Epidermal melanocyte (primary cell): ENCODE results near the gene DPP6.
"Not testable (repeated sequence)": the region's sequence is repeated elsewhere in the genome, so short reads cannot be mapped to it uniquely, and the experiment has no call there.

ENCODE experiments used
- DNase-seq: peaks from one replicate; pipeline ENCODE4 v3.0.0; 2011; ENCODE audit warnings: low spot score; ENCODE audit not compliant: insufficient read length

Gene DPP6

GRCh38 chr7:154652564-154652963 lies 600.4 kb downstream of the DPP6 start:
- no peak for DNase-seq

GRCh38 chr7:154653281-154653680 lies 601.1 kb downstream of the DPP6 start:
- DNase-seq: no peak

GRCh38 chr7:154656618-154657017 lies 604.4 kb downstream of the DPP6 start:
- no peak for DNase-seq

GRCh38 chr7:154666768-154667167 lies 614.6 kb downstream of the DPP6 start:
- no peak for DNase-seq

GRCh38 chr7:154672659-154673415 lies 620.6 kb downstream of the DPP6 start:
- DNase-seq: no peak

- DNase-seq: no peak
Measured at GRCh38 chr7:154674191-154674590, 622.0 kb downstream of the DPP6 start.

GRCh38 chr7:154675560-154675959 lies 623.4 kb downstream of the DPP6 start:
- DNase-seq: no peak

GRCh38 chr7:154676033-154676421 lies 623.8 kb downstream of the DPP6 start:
- DNase-seq: not testable (repeated sequence)

GRCh38 chr7:154676422-154677073 lies 624.4 kb downstream of the DPP6 start:
- no peak for DNase-seq

- DNase-seq: no peak
Measured at GRCh38 chr7:154677454-154677853, 625.3 kb downstream of the DPP6 start.

GRCh38 chr7:154678001-154678550 lies 625.9 kb downstream of the DPP6 start:
- DNase-seq: not testable (repeated sequence)

GRCh38 chr7:154679379-154680053 lies 627.3 kb downstream of the DPP6 start:
- no peak for DNase-seq

GRCh38 chr7:154680894-154681659 lies 628.9 kb downstream of the DPP6 start:
- no peak for DNase-seq

- no peak for DNase-seq
Measured at GRCh38 chr7:154682003-154682402, 629.8 kb downstream of the DPP6 start.

GRCh38 chr7:154684666-154685563 lies 632.7 kb downstream of the DPP6 start:
- DNase-seq: no peak

GRCh38 chr7:154685564-154685901 lies 633.3 kb downstream of the DPP6 start:
- no peak for DNase-seq

- DNase-seq: no peak
Measured at GRCh38 chr7:154686305-154686704, 634.1 kb downstream of the DPP6 start.

GRCh38 chr7:154688952-154689351 lies 636.8 kb downstream of the DPP6 start:
- no peak for DNase-seq

- no peak for DNase-seq
Measured at GRCh38 chr7:154690411-154690810, 638.2 kb downstream of the DPP6 start.

- no peak for DNase-seq
Measured at GRCh38 chr7:154693661-154694060, 641.5 kb downstream of the DPP6 start.
